ENCODE data around the gene RRBP1.

Gene RRBP1

DNA sequence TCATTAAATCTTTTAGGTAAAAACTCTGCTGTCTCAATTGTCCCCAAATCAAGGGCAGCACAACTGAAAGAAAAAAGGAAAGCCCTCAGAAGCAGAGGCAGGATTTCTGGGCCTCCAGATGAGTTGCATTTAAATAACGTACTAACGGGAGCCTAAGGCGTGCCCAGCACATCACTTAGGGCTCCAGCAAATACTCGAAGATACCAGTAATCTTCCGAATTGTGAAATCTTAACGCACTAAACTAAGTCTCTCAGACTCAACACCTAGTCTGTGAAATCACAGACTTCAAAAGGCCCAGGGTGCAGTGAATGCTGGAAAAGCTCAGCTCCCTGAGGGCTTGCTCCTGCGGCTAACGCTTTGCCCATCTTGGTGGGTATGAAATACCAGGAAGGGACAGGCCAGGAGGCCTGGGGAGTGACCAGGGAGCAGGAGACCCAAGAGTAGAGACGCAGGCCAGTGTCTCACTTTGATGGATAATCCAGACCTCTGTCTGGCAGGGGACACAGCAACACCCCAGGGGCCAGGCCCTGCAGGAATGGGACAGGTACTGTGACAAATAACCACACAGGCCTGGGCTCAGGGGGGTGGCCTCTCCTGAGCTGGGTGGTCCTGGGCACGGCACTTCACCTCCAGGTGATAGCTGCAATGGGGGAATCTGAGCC, 36.4 kb downstream of the RRBP1 start:
- no peak for DNase-seq

DNA sequence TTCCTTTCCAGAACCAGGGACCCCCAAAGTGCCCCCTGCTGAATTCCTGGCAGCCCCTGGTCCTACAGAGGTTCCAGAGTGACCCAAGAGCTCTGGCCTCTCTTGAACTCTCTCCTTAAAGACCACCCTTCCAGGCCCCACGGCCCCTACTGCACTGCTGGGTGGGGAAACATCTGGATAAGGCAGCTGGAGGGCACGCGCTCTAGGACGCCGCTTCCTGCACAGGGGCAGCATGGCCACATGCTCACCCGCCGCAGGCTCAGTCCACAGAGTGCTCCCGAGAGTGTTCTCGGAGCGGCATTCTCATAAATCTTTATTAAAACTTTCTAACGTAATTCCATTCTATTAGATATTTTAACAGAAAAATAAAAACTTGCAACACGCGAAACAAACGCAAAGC, 37.0 kb downstream of the RRBP1 start:
- no peak for DNase-seq

DNA sequence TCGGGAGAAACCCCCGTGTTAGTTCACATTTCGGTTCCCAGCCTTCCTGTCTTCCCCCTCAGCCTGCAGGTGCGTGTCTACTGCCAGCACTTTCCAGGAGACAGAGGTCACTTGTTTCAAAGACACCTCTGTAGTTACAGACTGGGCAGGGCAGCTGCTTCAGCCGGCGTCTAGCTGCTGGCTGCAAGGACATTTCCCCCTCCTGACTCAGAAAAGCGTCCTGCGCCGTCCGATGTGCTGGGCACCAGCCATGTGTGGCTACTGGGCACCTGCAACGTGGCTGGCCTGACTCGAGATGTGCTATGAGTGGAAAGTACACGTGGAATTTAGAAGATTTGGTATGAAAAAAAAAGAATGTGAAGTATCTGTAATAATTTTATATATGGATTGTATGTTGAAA, 37.6 kb downstream of the RRBP1 start:
- no peak for DNase-seq

DNA sequence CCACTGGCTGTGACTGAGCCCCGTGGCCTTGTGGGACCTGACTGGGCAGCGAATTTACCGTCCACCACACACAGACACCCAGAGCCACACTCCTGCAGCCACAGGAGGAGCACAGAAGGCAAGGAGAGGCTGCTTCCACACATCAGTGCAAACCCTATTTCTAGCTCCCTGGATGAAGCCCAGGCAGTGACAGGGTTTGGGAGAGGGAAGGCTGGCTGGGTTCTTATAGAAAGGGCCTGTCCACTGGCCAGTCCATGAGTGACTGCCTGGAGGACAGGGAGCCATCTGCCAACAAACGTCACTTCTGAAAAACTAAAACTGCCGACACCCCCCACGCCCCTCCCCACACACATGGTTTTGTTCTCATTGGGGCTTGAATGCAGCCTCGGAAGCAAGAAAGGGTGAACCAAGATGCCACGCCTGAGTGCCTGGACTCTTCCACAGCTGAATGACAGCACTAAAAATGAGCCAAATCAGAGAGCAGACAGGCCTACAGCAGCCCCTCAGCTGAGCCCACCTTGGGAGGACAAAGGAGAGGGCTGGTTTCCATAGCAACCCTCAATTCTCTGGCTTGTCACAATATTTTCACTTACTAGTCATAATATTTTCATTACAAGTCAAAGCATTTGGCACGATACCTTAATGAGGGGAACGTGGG, 38.4 kb downstream of the RRBP1 start:
- no peak for DNase-seq

DNA sequence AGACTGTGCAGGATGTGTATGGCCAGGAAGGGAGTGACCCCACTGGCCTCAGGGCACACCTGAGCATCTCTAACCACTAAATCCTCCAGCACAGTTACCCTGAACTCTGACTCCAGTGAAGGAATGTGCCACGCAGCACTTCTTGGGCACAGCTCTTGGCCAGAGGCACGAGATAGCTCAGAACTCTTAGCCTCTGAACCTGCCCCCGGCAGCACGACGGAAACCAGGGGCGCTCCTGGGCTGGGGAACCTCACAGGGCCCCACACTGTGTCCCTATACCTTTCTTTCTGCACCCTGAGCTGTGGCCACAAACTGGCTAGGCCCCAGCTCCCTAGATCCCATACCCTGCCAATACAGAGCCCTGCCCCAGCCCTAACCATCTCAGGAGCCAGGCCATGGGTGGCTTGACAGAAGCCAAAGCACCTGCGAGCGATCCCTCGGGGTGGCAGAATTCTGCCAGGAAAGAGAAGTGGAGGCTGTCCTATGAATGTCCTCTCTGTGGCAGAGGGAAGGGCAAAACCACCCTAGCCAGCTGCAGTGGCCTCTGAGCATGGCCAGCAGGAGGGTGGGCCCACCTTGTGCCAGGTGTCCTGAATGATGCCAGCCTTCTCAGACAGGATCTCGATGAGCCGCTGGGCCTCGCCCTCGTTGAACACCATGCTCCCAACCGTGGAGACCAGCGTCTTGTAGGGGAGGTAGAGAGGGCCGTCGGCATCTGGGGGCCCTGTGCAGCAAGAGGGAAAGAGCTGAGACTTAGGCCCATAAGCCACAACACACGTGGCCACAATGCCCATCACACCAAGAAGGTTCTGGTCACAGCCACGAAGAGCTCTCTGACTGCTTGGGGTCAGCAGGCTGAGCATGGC, 39.4 kb downstream of the RRBP1 start:
- DNase-seq = no peak

DNA sequence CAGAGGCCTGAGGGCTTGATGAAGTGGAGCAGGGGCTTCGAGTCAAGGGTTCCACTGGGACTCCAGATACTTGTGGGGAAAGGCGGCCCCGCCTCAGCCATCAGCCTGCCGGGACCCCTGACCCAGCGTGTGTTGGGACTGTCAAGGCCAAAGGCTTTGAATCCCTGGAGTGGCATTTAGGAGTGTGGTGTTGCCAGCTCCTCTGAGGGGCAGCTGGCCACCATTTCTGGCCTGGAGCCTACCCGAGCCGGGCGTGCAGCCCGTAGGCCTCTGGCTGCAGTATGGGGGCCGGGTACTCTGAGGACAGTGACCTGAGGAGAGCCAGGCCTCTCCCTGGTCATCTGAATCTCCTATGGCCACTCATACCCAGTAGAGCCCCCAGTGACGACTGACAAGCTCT, 40.0 kb downstream of the RRBP1 start:
- DNase-seq = no peak

DNA sequence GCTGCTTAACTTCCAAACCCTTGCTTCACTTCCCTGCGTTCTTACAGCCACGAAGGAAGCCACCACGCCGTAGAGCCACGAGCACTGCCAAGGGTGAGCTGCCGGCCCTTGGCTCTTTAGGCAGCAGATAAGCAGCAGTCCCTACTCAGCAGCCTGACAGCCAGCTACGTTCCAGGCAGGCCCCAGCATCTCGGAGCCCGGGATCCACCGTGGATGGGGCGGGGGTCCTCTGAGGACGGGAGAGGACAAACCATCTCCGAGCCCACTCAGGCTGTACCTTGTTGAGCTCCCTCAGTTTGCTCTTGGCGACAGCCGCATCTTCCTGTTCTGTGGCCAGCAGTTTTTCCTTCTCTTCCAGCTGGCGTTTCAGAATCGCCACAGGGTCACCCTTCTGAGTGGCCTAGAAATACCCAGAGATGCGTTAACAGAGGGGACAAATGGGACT, 40.5 kb downstream of the RRBP1 start:
- DNase-seq = no peak

DNA sequence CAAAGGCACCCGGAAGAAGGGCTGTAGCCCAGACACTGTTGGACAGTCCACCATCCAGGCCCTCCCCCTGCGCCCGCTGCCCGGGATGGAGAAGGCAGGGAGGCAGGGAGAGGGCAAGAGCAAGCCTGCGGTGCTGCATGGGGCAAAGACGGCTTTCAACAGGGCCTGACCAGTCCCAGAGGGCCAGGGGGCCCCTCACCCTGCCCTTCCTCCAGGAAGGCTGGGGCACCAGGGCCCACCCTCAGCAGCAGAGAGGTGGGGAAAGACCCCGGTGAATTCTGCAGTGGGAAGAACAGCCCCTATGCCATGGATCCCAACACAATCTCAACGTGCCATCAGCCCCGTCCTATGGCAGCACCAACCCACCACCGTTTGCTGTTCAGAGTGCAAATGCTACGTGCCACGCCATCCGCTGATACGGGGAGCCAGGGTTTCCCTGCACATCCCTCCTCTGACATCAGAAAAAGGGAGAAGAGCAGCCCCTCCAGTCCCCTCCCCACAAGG, 41.1 kb downstream of the RRBP1 start:
- no peak for DNase-seq

DNA sequence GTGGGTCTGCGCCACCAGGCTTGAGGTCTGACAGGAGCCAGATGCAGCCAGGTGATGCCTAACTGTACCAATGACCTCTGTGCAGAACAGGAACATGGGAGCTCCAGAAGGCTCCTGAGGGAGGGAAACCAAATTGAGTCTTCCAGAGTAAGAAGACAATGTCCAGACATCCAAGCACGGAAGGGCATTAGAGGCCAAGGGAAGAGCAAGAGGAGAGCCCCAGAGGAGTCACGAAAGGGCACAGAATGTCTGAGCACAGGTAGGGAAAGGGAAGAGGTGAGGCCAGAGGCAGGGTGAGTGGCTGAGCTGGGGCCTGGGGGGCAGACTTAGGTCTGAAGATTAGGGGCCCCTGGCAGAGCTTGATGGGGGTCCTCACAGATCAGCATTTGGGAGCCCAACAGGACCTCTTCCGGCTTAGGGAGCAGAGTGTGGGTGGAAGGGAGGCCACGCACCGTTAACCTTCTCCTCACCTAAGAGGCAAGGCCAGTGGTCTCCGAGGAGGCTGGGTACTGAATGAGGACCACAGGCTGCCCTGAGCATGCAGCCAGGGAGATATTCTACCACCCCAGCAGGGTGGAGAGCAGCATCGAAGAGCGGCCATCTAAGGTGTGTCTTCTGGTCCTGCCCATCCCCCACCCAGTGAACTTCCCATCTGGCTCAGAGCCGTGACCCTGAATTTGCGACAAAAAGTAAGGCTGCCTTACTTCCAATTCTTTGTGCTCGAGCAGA, 41.7 kb downstream of the RRBP1 start:
- no peak for DNase-seq

DNA sequence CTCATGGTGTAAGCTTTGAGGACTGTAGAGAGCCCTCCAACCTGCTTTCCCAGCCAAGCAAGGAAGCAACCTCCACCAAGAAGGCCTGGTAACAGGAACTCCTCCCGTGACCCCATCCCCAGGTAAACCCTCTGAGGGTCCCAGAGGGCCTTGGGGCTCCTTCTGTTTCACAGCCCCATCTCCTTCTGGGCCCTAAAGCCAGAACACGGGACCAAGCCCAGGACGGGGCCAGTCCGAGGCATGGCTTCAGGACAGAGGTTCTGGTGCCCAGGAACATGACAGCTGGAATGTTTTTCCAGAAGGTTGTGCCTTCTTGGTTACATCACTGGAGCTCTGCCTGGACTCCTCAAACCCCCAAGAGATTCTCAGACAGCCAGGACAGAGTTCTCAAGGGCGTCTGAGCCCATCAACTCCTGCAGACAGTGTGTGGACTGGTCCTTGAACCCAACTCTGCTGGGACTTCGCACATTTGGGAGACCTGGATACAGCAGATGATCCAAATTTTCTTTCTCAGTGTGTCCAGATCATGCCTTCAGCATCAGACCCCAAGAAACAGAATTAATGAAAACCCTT, 43.1 kb downstream of the RRBP1 start:
- DNase-seq = no peak

DNA sequence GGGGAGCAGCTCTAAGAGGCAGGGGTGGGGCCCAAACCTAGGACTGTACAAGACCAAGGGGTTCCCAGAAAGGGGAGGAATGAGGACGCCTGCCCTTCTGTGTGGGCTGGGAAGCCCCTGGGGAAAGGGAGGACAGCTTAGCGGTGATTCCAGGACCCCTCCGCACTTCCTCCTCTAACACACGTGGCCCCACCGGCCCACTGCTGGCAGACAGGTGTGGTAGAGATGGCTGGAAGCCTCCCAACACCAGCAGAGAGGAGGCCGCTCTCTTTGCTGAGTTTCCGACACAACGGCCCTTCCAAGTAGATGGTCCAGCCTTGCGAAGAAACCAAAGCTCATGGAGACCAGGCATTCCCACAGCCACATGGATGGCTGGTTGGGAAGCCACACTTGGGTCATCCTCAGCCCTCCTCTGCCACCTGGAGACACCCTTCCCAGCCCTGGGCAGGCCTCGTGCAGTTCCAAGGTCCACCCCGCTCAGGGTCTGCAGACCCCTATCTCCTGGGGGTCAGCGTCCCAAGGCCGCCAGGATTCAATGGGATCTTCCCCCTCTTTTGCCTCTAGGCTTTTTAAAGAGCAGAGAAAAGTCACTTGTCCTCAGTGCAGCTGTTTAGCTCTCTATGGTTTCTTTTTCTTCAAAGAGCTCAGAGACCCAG, 43.9 kb downstream of the RRBP1 start:
- DNase-seq = no peak

DNA sequence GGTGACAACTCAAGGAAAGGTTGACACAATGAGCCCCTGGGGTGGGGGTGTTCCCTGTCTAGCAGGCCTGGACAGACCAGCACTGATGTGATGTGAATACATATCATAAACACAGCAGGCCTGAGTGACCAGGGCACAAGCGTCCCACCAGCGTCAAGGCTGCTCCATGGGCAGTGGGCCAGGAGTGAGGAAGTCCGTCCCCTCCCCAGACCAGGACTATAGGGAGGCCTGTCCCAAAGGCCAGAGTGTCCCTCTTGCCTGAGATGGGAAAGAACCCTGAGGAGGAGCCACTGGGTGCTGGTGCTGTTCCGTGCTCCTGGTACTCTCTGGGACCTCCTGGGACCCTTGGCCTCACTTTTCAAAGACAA, 44.6 kb downstream of the RRBP1 start:
- DNase-seq = no peak

DNA sequence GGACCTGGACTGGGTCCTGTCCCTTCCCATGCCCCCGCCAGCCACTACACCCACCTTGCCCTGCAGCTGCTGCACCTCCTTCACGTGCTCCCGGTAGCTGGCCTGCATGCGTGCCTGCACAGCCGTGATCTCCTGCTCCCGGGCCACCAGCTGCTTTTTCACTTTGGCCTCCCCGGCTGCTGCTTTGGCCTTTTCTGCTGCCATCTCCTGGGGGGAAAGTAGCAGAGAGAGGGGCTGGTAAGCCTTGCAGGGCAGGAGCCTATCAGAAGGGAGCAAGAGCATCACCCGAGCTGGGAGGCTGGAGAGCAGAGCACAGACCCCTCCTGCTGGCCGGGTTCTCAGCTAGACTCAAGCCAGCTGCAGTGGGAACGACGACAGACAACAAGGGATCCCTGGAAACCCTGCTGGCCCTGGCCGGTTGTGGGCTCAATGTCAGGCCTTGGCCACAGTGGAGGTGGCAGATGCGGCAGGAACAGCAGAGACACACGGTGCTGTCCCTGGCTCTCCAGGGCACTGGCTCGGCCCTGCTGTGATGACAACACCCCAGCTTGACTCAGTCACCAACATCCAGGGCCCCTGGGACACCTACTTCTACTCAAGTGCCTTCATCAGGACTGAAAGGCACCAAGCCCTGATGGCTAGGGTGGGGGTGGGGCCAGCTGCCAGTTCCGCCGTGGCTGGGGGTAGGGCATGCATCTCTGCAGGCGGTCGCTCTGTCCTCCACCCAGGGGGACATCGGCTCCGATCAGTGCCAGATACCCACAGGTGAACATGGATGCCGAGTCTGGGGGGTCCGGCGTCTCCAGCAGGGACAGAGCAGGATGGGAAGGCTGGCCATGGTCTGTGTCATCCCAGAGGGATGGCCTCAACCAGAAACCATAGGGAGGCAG, 45.3 kb downstream of the RRBP1 start:
- DNase-seq = no peak

DNA sequence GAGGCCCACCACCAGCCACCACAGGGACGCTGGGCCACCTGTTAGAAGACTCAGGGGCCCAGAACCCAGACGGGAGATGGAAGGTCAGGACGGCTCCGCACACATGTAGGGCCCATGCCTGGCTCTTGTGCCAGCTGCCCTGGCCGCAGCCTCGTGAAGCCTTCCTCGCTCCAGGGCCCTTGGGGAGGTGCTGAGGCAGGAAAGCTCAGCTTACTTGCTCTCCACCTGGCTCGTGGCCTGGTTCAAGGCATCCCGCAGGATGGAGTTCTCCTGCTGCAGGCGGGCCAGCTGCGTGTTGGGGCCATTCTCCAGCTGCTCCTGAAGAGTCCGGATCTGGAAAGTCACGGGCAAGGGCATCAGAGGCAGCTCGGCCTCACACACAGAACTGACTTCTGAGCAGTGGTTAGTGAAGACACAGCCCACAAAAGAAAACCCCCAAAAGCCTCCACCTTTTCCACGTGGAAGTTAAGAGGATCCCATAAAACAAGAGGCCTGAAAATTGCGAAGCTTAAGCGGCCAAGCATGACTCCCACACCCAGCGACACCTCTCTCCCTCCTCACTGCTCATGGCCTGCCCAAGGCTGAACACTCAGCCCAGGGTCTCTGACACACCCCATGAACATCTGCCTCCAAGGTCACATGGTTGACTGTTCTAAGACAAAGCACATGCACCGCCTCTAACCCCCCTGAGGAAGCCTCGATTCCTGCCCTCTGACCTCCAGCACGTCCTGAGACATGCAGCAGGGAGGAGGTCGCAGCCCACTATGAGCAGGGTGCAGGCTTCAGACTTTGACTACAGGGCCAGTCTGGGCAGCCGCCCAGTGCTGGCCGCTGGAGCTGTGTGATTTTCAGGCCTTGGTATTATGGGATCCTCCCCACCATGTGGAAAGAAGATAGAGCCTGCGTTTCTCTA, 46.5 kb downstream of the RRBP1 start:
- no peak for DNase-seq

DNA sequence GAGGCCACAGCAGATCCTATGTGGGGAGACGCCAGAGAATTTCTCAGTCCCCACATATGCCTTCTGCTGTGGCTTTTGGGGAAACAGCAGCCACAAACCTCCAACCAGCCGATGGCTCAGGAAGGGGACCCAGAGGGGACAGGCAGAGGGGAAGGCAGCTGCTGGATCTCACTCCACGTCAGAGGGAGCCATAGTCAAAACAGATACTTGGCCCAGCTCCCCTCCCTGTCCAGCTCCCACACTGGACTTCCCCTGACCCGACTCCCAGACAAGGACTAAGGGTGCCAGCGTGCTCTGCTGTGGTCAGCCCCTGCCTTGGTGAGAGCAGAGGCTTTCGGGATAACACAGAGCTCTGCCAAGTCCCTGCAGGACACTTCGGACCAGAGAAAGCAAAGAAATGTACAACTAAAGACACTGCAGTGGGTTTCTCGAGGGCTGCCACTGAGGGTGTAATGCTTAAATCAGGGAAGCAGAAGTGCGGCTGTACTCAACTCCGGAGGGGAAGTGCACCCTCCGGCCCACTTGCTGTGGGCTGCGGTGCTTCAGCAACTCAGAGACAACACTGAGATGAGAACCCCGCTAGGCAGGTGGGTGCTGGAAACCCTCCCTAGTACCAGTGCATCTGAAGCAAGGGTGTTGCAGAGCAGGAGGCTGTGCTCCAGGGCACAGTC, 47.2 kb downstream of the RRBP1 start:
- DNase-seq = no peak

DNA sequence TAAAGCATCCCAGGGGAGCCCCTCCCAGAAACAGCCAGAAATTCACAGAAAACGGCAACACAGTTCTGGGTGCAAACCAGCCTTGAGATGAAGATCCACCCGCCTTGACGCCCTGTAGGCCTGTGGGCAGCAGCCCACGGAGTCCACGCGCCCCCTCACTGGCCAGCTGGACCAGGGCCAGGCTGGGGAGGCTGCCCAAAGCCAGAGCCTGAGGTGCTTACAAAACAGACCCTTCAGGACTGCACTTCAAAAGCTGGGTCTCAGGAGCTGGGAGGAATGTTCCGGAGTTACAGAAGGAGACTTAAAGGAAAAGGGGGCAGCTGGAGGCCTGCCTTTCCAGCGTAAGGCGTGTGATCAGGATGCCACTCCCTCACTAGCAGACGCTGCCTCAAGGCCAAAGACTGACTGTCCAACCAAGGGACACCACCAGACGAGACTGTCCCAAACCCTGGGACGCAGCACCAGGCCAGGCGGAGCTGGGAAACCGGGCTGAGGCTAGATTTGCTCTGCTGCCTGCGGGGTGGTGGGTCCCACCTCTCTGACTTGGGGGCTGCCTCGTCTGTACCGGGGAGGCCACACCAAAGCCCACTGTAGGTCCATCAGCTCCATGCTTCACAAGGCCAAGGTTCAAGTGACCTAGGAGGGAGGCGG, 48.1 kb downstream of the RRBP1 start:
- no peak for DNase-seq

DNA sequence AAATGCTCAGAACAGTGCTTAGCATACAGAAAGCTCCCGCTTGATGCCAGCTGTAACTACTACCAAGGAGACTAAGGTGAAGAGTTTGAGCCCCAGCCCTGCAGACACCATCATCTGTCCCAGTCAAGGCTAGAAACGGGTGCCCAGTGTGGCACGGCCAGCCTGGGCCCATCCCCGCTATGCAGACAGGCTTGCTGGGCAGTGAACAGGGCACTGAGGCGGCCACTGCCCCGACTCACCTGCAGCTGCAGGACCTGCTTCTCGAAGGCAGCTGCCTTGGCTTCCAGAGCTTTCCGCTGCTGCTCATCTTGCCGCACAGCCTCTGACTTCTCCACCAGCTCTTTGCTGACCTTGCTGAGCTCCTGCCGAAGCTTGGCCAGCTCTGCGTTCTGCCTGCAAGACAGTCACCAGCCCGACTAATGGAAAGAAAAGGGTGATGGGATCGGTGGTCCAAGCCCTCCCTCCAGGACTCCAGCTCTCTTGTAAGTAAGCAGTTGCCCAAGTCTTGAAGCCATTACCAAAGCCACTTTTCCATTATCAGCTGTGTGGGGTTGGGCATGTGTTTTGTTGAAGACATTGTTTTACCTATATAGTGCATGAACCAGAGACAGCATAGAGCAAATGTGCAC, 48.7 kb downstream of the RRBP1 start:
- no peak for DNase-seq

DNA sequence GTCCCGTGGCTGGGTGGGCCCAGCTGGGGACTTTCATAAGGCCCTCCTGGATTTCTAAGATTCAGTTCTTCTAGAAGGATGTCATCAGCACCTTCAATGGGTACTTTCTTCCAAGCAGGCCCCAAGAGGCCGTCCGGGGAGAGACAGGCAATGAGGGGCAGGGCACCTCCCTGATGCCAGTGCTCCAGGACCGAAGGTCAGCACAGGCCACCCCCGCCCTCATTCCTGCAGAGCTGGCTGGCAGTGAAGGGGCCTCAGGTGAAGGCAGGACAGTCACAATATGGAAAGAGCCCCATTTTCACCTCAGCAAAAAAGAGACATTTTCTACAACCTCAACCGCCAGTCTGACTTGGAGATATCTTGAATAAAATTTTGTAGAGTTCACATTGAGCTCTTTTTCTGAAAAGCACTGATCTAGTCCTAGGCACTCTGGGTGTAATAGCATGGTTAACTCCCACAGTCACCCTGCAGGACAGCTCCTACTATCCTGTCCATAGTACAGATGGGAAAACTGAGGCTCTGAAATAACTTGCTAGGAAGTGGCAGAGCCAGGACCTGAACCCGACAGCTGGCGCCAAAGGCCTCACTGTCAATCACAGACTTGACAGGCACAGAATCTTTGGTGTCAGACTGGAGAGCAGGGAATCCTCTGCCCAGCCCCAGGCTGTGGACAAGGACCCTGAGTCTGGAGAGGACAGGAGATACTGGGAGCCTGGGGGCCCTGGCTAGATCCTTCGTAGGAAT, 50.3 kb downstream of the RRBP1 start:
- DNase-seq = no peak

Measured in NCI-H226 (cell line).